Middle frontal gyrus (tissue), 1 donor: Measurements from ENCODE around the gene ROS1.

Experiments used
- DNase-seq: peaks from one replicate; pipeline ENCODE4 v3.0.0-alpha.2; 2015; ENCODE audit warnings: low spot score; ENCODE audit errors: extremely low spot score

ROS1 gene

DNA sequence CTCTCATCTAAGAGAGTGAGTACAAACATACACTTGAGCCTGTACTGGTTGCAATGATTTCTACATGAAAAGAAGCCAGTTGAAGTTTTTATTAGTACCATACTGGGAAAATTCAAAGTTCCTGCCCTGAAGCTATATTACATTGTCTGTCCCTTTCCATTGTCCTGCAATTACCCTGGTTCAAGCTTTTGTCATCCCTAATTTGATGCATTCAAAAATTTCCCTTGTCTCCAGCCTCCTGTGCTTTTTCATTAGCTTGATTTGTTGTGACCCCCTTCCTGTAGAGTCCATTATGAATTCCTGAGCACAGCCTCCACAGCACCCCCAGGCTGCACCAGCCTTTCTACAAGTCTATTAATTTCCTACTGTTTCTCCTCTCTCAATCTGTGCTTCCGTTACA, 114.0 kb downstream of the ROS1 start:
- no peak for DNase-seq

GRCh38 chr6:117311310-117311709, 114.4 kb downstream of the ROS1 start:
- DNase-seq: no peak

DNA sequence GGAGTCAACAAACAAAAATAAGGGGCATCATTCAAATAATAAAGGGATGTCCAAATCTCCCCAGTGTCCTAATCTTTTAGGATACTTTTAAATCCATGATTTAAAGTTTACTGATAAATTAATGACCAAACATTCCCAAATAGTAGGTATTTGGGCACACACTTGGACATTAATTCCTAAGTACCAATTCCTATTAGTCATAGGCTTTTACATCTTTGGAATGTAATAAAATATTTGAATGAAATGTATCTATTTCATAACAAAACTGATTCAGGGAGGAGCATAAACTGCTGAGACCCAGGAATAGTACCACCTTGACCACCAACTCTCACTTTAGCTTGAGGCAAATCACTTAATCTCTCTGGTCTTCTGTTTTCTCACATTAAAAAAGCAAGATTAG, 116.1 kb downstream of the ROS1 start:
- DNase-seq: no peak

- no peak for DNase-seq
Measured at GRCh38 chr6:117309069-117309468, 116.7 kb downstream of the ROS1 start.

GRCh38 chr6:117307655-117308054, 118.1 kb downstream of the ROS1 start:
- no peak for DNase-seq

GRCh38 chr6:117306227-117306790, 119.4 kb downstream of the ROS1 start:
- no peak for DNase-seq

- no peak for DNase-seq
Measured at GRCh38 chr6:117304446-117304845, 121.3 kb downstream of the ROS1 start.

DNA sequence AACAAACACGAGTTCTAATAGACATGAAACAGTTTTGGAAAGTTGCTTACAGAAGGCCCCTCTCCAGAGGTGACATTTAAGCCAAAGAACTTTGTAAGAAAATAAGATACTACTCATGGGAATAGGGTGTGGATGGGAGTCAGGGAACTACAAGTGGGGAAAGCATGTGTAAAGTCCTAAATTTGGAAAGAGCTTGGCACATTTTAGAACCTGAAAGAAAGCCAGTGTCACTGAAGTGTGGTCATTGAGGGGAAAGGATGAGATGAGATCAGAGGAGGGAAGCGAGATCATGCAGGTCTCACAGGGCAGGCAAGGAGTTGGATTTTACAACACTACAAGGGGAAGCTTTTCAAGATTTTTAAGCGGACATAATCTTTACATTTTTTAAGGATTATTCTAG, 122.4 kb downstream of the ROS1 start:
- no peak for DNase-seq

DNA sequence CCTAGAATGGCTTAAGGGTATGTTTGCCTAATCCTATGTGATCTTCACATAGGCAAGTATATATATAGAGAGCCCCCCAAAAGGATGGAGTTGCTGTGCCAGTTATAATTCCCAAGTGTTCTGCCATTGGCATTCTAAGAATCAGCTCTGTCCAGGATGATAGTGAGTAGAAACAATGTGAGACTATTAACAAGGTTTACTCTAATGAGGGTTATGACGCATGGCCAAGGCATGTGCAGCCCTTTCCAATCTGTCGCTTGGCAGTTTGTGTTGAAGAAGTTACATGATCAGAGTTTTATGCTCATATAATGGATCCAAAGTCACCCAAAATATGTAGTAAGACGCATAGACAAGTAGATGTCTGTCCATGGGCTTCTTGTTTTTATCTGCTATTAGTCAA, 126.8 kb downstream of the ROS1 start:
- no peak for DNase-seq

GRCh38 chr6:117290173-117290846, 135.4 kb downstream of the ROS1 start:
- no peak for DNase-seq

DNA sequence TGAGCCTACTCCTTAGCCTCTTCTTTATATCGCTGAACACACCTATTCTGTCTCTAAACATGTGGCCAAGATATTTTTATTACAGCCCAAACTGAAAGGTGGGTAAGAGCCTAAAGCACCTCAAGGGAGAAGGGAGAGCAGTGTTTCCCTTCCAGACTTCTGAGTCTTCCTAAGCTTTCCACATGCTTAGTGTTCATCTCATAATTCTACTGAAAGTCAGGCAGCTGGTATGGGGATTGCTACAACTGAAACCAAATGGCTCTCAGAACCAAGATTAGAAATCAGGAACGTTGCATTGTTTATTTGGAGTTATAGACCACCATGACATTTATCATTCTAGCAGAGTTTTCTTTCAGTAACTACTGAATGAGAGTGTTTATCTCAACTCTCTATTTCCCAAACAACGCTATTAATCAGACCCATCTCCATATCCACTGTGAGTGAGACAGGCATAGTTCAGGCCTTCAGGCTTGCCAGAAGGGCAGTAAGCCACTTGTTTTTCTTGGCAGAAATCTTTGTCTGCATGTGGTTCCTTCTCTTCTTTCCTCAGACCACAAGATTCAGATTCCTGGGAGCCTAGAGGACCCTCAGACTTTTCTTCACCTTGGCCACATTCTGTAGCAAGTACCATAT, 137.5 kb downstream of the ROS1 start:
- no peak for DNase-seq

DNA sequence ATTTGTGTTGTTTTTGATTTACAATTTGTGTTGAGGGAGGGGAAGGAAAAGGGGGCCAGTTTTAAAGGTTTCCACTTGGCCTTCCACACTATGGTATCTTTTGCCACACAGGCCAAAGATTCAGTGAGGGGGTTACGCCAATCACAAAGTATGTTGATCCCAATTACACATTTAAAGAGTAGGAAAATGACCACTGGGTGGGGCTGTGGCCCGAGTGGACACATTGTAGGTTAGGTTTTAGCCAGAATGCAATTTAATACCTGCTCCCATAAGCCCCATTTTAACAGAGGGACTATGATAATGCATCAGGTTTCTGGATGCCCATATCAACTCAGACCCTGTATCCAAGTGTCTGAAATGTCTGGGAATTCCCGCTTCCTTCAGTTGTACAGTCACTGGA, 144.8 kb downstream of the ROS1 start:
- no peak for DNase-seq

DNA sequence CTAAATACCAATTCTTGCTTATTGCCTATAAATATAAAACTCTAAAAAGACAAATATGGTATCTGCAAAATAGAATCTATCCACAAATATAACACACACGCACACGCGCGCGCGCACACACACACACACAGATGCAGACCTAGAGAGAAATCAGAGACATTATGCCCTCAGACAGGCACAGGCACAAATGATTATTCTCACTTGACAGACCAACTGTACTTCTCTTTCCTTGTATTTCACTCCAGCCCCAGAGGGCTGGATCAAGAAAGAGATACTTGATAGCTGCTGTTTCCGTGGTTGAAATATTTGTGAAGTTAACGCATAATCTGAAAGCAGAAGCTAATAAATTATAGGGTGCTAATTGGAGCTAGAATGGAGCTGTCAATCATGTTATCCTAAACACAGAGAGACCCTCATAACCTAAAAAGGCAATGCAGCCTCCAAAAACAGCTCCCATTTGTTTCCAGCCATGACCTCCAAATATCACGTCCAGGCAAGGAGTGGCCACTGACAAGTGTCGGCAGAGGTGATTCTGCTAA, 148.9 kb downstream of the ROS1 start:
- no peak for DNase-seq

DNA sequence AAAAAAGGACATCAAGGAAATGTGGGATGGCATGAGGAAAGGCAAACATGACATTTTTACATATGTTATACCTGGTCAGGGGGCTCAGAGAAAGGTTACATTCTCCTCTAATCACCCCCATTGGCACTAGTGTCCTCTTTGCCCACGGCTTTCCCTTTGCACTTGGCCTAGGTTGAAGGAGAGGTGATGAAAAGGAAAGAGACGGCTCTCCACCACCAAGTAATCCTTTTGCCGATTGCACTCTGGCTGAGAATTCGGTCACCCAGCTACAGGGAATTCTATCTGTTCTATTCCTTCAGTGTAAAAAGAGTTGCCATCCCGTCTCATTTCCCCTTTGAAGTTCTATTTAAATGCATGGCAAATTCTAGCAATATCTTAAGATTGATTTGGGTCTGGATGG, 150.0 kb downstream of the ROS1 start:
- no peak for DNase-seq

DNA sequence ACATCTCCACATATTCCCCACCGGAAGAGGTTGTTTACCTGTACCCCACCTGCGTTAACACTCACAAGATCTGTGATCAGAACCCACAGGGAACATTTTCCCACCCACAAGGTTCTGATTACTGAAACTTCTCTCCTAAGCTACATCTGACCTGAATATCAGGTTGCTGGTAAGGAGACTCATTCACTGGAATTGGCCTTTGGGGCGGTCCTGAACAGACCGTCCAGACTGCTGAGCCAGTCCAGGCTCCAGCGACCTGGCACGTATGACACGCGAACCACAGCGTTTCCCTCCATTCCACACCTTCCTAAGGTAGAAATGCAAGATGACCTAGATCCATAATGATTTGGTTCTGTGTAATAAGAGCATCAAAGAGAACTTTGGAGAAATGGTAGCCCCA, 150.5 kb downstream of the ROS1 start:
- DNase-seq: no peak

DNA sequence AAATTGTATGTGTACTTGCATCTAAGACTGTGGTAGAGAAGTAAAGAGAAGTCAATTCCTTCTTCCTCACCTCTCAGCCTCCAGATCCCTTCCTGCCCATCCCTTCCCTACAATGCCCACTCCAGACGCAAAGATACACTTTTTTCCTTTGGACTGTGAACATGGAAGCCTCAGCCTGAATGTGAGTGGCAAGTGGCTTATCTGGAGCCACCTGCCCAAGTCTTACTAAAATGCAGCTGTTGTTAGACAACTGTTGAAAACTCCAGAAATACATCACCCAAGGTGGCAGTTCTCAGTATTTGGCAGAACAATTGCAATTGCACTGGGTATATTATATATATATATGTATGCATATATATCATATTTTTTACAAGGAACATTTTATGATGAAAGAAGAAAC, 152.9 kb downstream of the ROS1 start:
- no peak for DNase-seq

DNA sequence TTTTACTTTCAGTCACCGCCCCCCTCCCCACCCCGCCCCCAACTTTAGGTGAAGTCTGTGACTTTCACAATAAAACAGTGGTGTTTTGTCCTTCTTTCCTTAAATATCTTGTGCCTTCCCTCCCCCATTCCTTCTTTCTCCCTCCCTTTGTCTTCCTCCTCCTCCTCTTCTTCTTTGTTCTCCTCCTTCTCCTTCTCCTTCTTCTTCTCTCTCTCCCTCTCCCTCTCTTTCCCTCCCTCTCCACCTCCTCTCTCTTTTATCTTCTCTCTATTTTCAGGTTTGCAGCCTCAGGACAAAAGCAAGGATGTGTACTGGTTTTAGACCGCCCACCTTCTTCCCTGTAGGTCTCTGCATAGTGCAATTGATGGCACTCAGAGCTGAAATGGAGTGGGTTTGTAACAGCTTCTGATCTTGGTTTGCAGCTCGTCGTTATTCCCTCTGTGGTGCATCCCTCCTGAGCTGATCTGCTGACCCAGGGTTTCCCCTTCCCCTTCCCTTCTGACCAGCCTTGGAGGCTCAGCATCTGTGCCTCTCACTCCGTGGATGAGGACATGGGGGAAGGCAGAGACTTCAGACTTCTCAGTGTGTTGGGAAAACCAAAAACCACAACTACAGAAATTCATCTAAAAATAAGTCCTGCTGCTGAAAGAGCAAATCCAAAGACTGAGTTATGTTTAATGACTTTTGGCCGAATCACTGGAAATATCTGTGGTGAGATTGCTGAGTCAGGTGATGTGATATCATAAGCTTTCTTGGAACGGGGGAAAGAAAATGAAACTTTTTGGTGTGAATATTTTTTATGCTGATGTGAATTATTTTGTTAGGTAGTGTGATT, 153.5 kb downstream of the ROS1 start:
- DNase-seq: no peak

DNA sequence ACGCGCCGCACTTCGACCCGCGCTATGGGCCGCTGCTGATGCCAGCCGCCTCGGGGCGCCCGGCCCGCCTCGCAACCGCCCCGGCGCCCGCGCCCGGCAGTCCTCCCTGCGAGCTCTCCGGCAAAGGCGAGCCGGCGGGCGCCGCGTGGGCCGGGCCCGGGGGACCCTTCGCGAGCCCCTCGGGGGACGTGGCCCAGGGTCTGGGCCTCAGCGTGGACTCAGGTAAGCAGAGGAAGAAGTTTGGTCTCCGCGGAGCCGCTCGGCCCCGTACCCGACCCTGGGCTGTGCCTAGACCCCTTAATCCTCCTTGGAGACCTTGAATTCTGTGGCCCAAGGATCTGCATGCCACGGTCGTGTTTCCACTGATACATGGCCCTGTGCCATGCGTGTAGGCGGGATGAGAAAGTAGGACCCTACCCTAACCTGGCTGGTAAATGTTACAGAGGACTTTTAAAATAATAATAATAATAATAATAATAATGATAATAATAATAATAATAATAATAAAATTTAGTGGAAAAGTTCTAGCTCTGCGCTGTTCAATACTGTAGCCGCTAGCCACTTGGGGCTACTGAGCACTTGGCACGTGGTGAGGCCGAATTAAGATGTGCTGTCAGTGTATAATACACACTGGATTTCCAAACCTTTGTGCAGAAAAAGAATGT, 154.8 kb downstream of the ROS1 start:
- no peak for DNase-seq

GRCh38 chr6:117270055-117270842, 155.5 kb downstream of the ROS1 start:
- DNase-seq: no peak

DNA sequence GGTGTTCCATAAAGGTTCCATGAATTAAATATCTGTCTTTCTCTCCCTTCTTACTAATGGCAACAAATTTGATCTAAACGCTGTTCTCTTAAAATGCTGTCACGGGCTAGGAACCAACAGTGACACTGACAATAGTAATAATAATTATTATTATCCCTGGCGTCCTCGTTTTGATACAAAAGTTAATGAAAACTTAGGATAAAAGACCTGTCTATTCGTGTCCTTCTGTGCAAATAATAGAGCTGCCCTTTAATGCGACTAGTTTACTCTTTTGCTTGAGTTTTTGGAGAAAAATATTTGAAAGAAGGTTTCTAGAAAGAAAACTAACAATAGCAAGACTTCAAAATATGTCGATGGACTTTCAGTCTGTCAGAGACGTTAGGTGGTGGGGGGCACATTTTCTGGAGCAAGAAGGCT, 156.1 kb downstream of the ROS1 start:
- no peak for DNase-seq

DNA sequence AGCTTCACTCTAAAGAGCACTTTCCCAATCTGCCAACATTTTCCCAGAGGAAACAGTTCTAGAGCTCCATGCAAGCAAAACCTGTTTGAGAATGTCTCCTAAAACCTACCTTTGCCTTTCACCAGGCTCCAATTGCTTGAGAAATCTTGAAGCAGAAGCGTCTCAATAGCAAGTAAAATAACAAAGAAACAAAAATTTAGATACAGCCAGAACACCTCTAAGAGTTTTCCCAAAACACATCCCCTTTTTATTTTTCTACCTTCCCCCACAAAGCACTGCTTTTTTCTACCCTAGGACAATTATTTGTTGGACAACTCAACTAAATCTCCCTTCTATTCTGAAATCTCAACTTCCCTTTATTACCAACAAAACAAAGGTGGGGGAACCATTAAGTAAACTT, 156.8 kb downstream of the ROS1 start:
- DNase-seq: no peak
